Ishikawa (cell line): ENCODE measurements around the gene ITPR1.

ENCODE experiments used
- CEBPB ChIP-seq: IDR thresholded peaks from 2 replicates; pipeline ENCODE4 v1.6.1; 2012
- CREB1 ChIP-seq: IDR thresholded peaks from 2 replicates; pipeline ENCODE4 v1.6.1; 2012; ENCODE audit warnings: low read depth
- EGR1 ChIP-seq: IDR thresholded peaks from 2 replicates; pipeline ENCODE4 v1.6.1; 2012
- EP300 ChIP-seq: IDR thresholded peaks from 2 replicates; pipeline ENCODE4 v1.6.1; 2012; ENCODE audit warnings: borderline replicate concordance
- FOXM1 ChIP-seq: IDR thresholded peaks from 2 replicates; pipeline ENCODE4 v1.6.1; 2012; ENCODE audit warnings: low read depth, borderline replicate concordance
- NFIC ChIP-seq: IDR thresholded peaks from 2 replicates; pipeline ENCODE4 v1.6.1; 2012
- RAD21 ChIP-seq: IDR thresholded peaks from 2 replicates; pipeline ENCODE4 v1.6.1; 2012; ENCODE audit warnings: low read depth
- TAF1 ChIP-seq: IDR thresholded peaks from 2 replicates; pipeline ENCODE4 v1.6.1; 2012; ENCODE audit warnings: low read depth, mild to moderate bottlenecking
- TCF12 ChIP-seq: IDR thresholded peaks from 2 replicates; pipeline ENCODE4 v1.6.1; 2012; ENCODE audit warnings: low read depth
- TEAD4 ChIP-seq: IDR thresholded peaks from 2 replicates; pipeline ENCODE4 v1.6.1; 2012
- YY1 ChIP-seq: IDR thresholded peaks from 2 replicates; pipeline ENCODE4 v1.6.1; 2012; ENCODE audit warnings: low read depth
- ZBTB7A ChIP-seq: IDR thresholded peaks from 2 replicates; pipeline ENCODE4 v1.6.1; 2012; ENCODE audit warnings: low read depth
- TF ChIP-seq, protein P1 (sequence below): IDR thresholded peaks from 2 replicates; pipeline ENCODE4 v1.6.1; 2012
- TF ChIP-seq, protein P2 (sequence below): IDR thresholded peaks from 2 replicates; pipeline ENCODE4 v1.6.1; 2012
- TF ChIP-seq, protein P3 (sequence below): IDR thresholded peaks from 2 replicates; pipeline ENCODE4 v1.6.1; 2012; ENCODE audit warnings: low read depth, mild to moderate bottlenecking

Gene ITPR1

DNA sequence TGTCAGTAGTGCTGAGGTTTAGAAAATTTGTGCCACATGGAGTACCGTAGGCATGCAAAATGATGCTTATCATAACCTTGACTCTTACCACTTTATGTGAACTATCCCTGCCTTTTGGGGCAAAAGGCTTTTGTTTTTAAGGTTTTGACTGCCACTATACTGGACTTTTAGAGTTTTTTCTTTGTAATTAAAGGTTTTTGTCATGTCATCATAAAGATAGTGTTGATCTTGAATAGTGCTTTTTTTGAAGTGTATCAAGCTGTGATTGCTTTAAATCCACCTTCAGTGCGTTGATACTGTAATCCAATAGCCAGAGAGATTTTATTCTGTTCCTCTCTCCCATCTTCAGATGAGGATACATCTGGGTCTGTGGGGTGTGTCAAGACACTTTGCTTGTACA is 172.9 kb downstream of the ITPR1 start:
- TF ChIP-seq YY1, result no peak

DNA sequence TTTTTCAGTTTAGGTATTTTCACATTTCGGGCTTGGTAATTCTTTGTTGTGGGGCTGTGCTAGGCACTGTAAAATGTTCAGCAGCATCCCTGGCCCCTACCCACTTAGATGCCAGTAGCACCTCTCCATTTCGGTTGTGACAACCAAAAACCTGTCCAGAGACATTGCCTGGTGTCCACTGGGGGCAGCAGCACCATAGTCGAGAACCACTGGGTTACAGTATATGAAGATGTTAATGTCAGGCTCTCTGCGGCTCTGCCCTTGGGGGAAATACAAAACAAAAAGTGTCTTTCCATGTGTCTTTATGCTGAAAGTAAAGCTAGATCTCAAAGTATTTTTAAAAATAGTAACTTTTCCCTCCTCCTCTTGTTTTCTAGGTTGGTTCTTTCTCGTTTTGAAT is 177.2 kb downstream of the ITPR1 start:
- TF ChIP-seq TCF12, result no peak
- TF ChIP-seq TAF1, result no peak
- no peak for TF ChIP-seq YY1
- no peak for TF ChIP-seq ZBTB7A
- TF ChIP-seq RAD21, result no peak
- no peak for TF ChIP-seq EGR1
- TF ChIP-seq EP300, result no peak
- TF ChIP-seq, protein P1, sequence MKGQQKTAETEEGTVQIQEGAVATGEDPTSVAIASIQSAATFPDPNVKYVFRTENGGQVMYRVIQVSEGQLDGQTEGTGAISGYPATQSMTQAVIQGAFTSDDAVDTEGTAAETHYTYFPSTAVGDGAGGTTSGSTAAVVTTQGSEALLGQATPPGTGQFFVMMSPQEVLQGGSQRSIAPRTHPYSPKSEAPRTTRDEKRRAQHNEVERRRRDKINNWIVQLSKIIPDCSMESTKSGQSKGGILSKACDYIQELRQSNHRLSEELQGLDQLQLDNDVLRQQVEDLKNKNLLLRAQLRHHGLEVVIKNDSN, result no peak
- TF ChIP-seq NFIC, result no peak
- no peak for TF ChIP-seq FOXM1
- no peak for TF ChIP-seq TEAD4
- TF ChIP-seq, protein P2, sequence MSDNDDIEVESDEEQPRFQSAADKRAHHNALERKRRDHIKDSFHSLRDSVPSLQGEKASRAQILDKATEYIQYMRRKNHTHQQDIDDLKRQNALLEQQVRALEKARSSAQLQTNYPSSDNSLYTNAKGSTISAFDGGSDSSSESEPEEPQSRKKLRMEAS, result no peak
- TF ChIP-seq, protein P3, sequence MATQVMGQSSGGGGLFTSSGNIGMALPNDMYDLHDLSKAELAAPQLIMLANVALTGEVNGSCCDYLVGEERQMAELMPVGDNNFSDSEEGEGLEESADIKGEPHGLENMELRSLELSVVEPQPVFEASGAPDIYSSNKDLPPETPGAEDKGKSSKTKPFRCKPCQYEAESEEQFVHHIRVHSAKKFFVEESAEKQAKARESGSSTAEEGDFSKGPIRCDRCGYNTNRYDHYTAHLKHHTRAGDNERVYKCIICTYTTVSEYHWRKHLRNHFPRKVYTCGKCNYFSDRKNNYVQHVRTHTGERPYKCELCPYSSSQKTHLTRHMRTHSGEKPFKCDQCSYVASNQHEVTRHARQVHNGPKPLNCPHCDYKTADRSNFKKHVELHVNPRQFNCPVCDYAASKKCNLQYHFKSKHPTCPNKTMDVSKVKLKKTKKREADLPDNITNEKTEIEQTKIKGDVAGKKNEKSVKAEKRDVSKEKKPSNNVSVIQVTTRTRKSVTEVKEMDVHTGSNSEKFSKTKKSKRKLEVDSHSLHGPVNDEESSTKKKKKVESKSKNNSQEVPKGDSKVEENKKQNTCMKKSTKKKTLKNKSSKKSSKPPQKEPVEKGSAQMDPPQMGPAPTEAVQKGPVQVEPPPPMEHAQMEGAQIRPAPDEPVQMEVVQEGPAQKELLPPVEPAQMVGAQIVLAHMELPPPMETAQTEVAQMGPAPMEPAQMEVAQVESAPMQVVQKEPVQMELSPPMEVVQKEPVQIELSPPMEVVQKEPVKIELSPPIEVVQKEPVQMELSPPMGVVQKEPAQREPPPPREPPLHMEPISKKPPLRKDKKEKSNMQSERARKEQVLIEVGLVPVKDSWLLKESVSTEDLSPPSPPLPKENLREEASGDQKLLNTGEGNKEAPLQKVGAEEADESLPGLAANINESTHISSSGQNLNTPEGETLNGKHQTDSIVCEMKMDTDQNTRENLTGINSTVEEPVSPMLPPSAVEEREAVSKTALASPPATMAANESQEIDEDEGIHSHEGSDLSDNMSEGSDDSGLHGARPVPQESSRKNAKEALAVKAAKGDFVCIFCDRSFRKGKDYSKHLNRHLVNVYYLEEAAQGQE, result no peak
- TF ChIP-seq CEBPB, result no peak
- no peak for TF ChIP-seq CREB1

DNA sequence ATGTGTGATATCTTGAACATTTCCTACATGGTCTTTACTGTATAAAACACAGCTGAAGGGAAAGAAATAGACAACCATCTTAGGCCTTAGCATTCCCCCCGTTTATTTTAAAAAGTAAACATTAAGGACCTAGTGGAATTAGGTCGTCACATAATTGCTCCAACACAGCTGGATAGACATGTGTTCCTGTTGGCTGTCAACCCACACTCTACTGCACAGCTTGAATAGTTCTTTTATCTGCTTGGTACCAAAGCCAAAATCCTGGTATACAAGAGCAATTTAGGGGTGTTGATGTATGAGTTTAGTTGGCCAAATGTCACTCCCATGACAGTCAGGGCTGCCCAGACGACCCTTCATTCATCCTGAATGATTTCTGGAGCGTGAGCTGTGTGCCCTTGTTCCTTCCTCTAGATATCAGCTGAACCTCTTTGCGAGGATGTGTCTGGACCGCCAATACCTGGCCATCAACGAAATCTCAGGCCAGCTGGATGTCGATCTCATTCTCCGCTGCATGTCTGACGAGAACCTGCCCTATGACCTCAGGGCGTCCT is 179.7 kb downstream of the ITPR1 start:
- TF ChIP-seq, protein P2, result no peak
- no peak for TF ChIP-seq YY1
- no peak for TF ChIP-seq NFIC
- no peak for TF ChIP-seq RAD21
- TF ChIP-seq, protein P3, result no peak
- TF ChIP-seq TEAD4, result no peak
- TF ChIP-seq CEBPB, result no peak
- TF ChIP-seq TCF12, result no peak
- TF ChIP-seq, protein P1, result no peak
- no peak for TF ChIP-seq FOXM1

DNA sequence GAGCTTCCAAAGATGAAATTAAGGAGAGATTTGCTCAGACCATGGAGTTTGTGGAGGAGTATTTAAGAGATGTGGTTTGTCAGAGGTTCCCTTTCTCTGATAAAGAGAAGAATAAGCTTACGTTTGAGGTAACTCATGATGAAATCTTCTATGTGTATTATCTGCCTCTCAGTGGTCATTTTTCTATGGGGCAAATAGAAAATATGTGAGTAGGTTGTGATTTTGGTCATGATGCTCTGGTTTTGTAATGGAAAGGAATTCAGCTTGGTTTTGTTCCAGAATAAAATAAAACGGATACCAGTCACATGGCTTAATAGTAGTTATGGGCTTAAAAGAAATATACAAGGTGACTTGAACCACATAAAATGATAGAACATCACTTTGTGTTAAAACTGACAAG is 181.1 kb downstream of the ITPR1 start:
- TF ChIP-seq, protein P2, result no peak
- TF ChIP-seq TEAD4 (no peak), TCF12 (no peak), TAF1 (no peak), CREB1 (no peak), EP300 (no peak), FOXM1 (no peak), CEBPB (no peak), YY1 (no peak)
- TF ChIP-seq, protein P1, result no peak
- TF ChIP-seq, protein P3, result no peak

DNA sequence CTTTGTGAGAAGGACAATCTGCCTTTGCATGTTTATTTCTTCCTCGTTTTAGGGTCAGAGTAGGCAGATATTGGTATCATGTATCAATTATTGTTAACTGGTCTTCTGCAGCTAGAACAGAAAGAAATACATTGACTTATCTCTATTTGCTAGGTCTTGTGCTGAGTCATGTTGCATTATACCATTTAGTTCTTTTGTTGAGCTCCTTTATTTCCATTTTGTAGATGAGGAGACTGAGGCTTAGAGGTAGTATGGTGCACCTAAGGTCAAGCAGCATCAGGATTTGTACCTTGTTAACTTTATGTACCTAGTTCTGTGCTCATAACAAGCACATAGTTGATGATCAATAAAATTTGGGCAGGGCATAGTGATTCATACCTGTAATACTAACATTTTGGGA is 182.6 kb downstream of the ITPR1 start:
- TF ChIP-seq RAD21, result no peak
- no peak for TF ChIP-seq FOXM1
- no peak for TF ChIP-seq TCF12
- TF ChIP-seq, protein P1, result no peak
- no peak for TF ChIP-seq EGR1
- TF ChIP-seq YY1, result no peak
- no peak for TF ChIP-seq CEBPB
- TF ChIP-seq, protein P2, result no peak
- TF ChIP-seq EP300, result no peak
- TF ChIP-seq TAF1, result no peak
- TF ChIP-seq ZBTB7A, result no peak
- TF ChIP-seq CREB1, result no peak
- no peak for TF ChIP-seq TEAD4
- TF ChIP-seq NFIC, result no peak
- TF ChIP-seq, protein P3, result no peak
